Measurements from ENCODE around the gene ARHGEF33.

GRCh38 chr2:39017334-39017733 lies 127.7 kb downstream of the ARHGEF33 start:
- TF ChIP-seq CTCF (IDR thresholded peaks at IDR 0.05) (no peak), POLR2AphosphoS5 (IDR thresholded peaks at IDR 0.05; ENCODE audit: low read depth, low read length) (no peak), SIN3A (IDR thresholded peaks at IDR 0.05; ENCODE audit: borderline replicate concordance, insufficient read depth, low read depth, low read length) (no peak), TCF7L2 (IDR thresholded peaks at IDR 0.05; ENCODE audit: low read depth, low read length) (no peak)
- TF ChIP-seq, protein P1, sequence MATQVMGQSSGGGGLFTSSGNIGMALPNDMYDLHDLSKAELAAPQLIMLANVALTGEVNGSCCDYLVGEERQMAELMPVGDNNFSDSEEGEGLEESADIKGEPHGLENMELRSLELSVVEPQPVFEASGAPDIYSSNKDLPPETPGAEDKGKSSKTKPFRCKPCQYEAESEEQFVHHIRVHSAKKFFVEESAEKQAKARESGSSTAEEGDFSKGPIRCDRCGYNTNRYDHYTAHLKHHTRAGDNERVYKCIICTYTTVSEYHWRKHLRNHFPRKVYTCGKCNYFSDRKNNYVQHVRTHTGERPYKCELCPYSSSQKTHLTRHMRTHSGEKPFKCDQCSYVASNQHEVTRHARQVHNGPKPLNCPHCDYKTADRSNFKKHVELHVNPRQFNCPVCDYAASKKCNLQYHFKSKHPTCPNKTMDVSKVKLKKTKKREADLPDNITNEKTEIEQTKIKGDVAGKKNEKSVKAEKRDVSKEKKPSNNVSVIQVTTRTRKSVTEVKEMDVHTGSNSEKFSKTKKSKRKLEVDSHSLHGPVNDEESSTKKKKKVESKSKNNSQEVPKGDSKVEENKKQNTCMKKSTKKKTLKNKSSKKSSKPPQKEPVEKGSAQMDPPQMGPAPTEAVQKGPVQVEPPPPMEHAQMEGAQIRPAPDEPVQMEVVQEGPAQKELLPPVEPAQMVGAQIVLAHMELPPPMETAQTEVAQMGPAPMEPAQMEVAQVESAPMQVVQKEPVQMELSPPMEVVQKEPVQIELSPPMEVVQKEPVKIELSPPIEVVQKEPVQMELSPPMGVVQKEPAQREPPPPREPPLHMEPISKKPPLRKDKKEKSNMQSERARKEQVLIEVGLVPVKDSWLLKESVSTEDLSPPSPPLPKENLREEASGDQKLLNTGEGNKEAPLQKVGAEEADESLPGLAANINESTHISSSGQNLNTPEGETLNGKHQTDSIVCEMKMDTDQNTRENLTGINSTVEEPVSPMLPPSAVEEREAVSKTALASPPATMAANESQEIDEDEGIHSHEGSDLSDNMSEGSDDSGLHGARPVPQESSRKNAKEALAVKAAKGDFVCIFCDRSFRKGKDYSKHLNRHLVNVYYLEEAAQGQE (IDR thresholded peaks at IDR 0.05; ENCODE audit: insufficient read depth in 1 of 2, low read depth in 2 of 2, low read length in 1 of 2): no peak
